ENCODE measurements around the gene GRK2.

Gene GRK2

GRCh38 chr11:67254798-67255197, 11.5 kb upstream of the GRK2 start:
- no peak for DNase-seq (ENCODE audit: low read depth)

GRCh38 chr11:67255353-67255752, 10.9 kb upstream of the GRK2 start:
- no peak for DNase-seq (ENCODE audit: low read depth)

- no peak for DNase-seq (ENCODE audit: low read depth)
Measured at GRCh38 chr11:67255864-67256263, 10.4 kb upstream of the GRK2 start.

GRCh38 chr11:67256477-67257135, 9.7 kb upstream of the GRK2 start:
- no peak for DNase-seq (ENCODE audit: low read depth)

- no peak for DNase-seq (ENCODE audit: low read depth)
Measured at GRCh38 chr11:67260406-67260805, 5.9 kb upstream of the GRK2 start.

- peak; percentile 72 for DNase-seq (ENCODE audit: low read depth)
Measured at GRCh38 chr11:67260885-67261639, 5.2 kb upstream of the GRK2 start.

GRCh38 chr11:67261640-67261945, 4.7 kb upstream of the GRK2 start:
- no peak for DNase-seq (ENCODE audit: low read depth)

GRCh38 chr11:67261946-67262681, 4.2 kb upstream of the GRK2 start:
- no peak for DNase-seq (ENCODE audit: low read depth)

GRCh38 chr11:67262731-67263675, 3.3 kb upstream of the GRK2 start:
- DNase-seq (ENCODE audit: low read depth) = peak; percentile 85

GRCh38 chr11:67264260-67264659, 2.0 kb upstream of the GRK2 start:
- no peak for DNase-seq (ENCODE audit: low read depth)

GRCh38 chr11:67264877-67265632, 1.2 kb upstream of the GRK2 start:
- no peak for DNase-seq (ENCODE audit: low read depth)

GRCh38 chr11:67265633-67266448, 432 bp upstream of the GRK2 start:
- DNase-seq (ENCODE audit: low read depth) = peak; percentile 65

- DNase-seq (ENCODE audit: low read depth) = no peak
Measured at GRCh38 chr11:67267188-67268080, 1.2 kb downstream of the GRK2 start.

GRCh38 chr11:67268081-67268961, 2.0 kb downstream of the GRK2 start:
- DNase-seq (ENCODE audit: low read depth) = no peak

GRCh38 chr11:67268962-67269268, 2.6 kb downstream of the GRK2 start:
- DNase-seq (ENCODE audit: low read depth) = no peak

- no peak for DNase-seq (ENCODE audit: low read depth)
Measured at GRCh38 chr11:67269401-67270255, 3.4 kb downstream of the GRK2 start.
